ENCODE data around the gene BMP5. TPM values are rescaled to one million over a fixed set of nuclear protein-coding genes. Genes with fewer than 3 reads are reported as not detected.

The BMP5 gene
- total RNA-seq, 2 donors from 2014 or later, result 0.80 to 2.1 TPM

DNA sequence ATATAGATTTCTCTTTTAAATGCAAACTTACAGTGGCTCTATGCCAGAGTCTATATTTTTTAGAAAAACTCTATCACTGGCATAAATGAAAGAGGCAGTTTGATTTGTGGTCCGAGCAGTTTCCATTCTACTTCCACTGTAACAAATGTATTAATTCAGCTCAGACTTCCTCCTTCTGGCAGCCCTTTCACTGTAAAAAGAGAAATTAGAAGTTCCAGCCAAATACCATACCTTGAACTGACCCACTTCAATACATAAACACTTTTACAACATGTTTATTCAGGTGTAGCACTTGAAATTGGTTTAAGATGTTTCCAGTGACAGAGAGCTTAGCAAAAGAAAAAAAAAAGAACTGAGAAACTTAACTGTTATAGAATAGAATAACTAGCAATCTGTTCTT, 99.3 kb downstream of the BMP5 start:
- Histone ChIP-seq H3K4me1 (replicated peaks) (no peaks in the 10 kb centered on the region), H3K36me3 (no peaks in the 10 kb centered on the region), H3K9me3 (no peaks in the 10 kb centered on the region), H3K4me3 (no peak overlapping the region), H3K27me3 (replicated peaks; ENCODE audit: insufficient read depth) (no peaks in the 10 kb centered on the region), H3K27ac (no peak overlapping the region)
- TF ChIP-seq POLR2AphosphoS5 (IDR thresholded peaks at IDR 0.05) (peak; percentile 23), POLR2A (IDR thresholded peaks at IDR 0.05) (no peak), CTCF (IDR thresholded peaks at IDR 0.05) (no peak)
- intact Hi-C loops (cut with DNase I), result no loop called here
- WGBS, result 26% methylated on average over 1 of the region's 1 CpG
- no peak for DNase-seq (ENCODE audit: low spot score)

GRCh38 chr6:55775029-55775318, 100.4 kb downstream of the BMP5 start:
- Histone ChIP-seq H3K4me3 (no peak overlapping the region), H3K4me1 (replicated peaks) (no peaks in the 10 kb centered on the region), H3K9me3 (no peaks in the 10 kb centered on the region), H3K36me3 (no peaks in the 10 kb centered on the region), H3K27me3 (replicated peaks; ENCODE audit: insufficient read depth) (no peaks in the 10 kb centered on the region), H3K27ac (no peak overlapping the region)
- TF ChIP-seq POLR2AphosphoS5 (IDR thresholded peaks at IDR 0.05), result no peak
- no peak for TF ChIP-seq POLR2A (IDR thresholded peaks at IDR 0.05)
- TF ChIP-seq CTCF (IDR thresholded peaks at IDR 0.05), result no peak
- intact Hi-C loops (cut with DNase I), result no loop called here
- DNase-seq (ENCODE audit: low spot score), result no peak

DNA sequence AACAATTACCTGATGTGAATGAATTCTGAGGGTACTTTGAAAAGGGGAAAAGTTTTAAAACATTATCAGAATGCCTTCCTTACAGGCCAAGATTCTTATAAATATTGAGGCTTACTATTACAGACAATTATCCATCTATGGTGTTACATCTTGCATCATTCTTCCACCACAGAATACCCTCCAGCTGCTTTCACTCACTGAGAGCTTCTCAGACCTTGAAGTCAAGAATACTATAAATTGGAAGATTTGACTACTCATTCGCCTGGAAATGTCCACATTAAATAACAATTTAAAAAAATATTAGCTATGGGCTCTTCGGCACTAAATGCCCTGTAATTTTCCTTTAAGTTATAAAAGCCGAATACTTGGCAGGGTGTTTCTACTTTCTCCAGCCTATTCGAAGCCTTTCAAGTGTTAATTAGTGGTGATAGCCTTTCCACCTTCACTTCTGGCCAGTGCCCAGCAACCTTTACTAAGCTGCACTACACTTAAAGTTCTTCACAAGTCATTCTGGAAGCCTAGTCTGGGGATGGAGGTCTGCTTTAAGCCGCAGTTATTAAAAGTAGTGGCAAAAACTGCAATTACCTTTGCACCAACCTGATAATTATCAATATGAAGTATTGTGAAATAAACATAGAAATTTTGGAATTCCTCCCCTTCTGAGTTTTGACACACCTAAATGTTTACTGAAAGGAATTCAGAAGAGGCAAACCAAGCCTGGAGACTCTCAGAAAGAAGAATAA, 100.9 kb downstream of the BMP5 start:
- intact Hi-C loops (cut with DNase I), result no loop called here
- WGBS, result 53% methylated on average over 5 of the region's 5 CpGs
- Histone ChIP-seq H3K27ac (no peak overlapping the region), H3K4me1 (replicated peaks) (no peaks in the 10 kb centered on the region), H3K9me3 (no peaks in the 10 kb centered on the region), H3K4me3 (no peak overlapping the region), H3K36me3 (no peaks in the 10 kb centered on the region), H3K27me3 (replicated peaks; ENCODE audit: insufficient read depth) (no peaks in the 10 kb centered on the region)
- no peak for DNase-seq (ENCODE audit: low spot score)
- no peak for TF ChIP-seq POLR2AphosphoS5 (IDR thresholded peaks at IDR 0.05)
- no peak for TF ChIP-seq CTCF (IDR thresholded peaks at IDR 0.05)
- no peak for TF ChIP-seq POLR2A (IDR thresholded peaks at IDR 0.05)

DNA sequence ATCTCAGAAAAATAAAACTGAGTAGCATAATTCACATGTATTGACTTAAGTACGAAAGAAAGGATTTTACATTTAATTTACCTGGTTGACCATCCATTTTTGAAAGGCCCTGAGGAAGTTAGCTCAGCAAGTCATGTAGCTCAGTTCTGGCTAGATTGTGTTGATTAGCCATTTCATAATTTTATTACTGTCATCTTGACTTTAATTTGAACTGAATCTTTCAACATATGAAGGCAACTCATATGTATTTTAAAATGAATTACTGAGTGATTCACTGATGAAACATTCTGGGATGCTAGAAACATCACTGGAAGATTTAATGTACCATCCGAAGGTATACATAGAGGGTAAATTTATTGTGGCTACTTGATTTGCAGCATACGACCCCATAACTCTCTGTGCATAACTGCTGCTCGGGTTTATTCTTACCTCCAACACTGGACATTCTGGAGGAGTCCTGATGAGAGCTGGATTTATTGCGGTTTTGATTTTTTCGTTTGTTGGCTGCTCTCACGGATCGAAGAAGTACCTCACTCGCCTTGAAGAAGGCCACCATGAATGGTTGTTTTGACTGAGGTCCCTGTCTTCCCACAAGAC, 101.7 kb downstream of the BMP5 start:
- 93% methylated on average over 9 of the region's 9 CpGs for WGBS
- intact Hi-C loops (cut with DNase I), result no loop called here
- no peak for TF ChIP-seq CTCF (IDR thresholded peaks at IDR 0.05)

DNA sequence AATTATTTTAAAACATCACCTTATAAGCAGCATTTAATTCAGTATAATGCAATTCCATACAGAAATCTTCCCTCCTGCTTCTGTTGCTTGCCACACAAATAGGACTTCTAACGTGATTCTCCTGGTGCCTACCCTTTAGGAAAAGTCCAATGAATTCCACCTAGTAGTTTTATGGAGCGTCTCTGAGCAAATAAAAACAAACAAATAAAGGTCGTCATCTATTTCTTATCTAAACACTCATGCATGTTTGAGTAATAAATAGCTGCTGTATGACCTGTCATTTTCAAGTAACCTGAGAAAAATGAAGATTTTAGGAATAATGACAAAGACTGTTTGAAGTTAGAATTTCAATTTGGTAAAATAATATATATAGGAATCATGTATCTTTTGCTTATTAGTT, 102.7 kb downstream of the BMP5 start:
- no peaks in the 10 kb centered on the region for H3K36me3 ChIP-seq
- 71% methylated on average over 3 of the region's 3 CpGs for WGBS
- intact Hi-C loops (cut with DNase I), result no loop called here
- H3K4me3 ChIP-seq, result no peak overlapping the region
- H3K27me3 ChIP-seq (replicated peaks; ENCODE audit: insufficient read depth), result no peaks in the 10 kb centered on the region
- no peak for DNase-seq (ENCODE audit: low spot score)
- TF ChIP-seq CTCF (IDR thresholded peaks at IDR 0.05) (no peak), POLR2A (IDR thresholded peaks at IDR 0.05) (no peak), POLR2AphosphoS5 (IDR thresholded peaks at IDR 0.05) (no peak)
- no peaks in the 10 kb centered on the region for H3K4me1 ChIP-seq (replicated peaks)
- H3K9me3 ChIP-seq, result no peaks in the 10 kb centered on the region
- no peak overlapping the region for H3K27ac ChIP-seq

More for the DNA sequence above, 101.7 kb downstream of the BMP5 start:
- DNase-seq (ENCODE audit: low spot score), result no peak
- Histone ChIP-seq H3K9me3 (no peaks in the 10 kb centered on the region), H3K27me3 (replicated peaks; ENCODE audit: insufficient read depth) (no peaks in the 10 kb centered on the region), H3K27ac (no peak overlapping the region), H3K36me3 (no peaks in the 10 kb centered on the region), H3K4me3 (no peak overlapping the region), H3K4me1 (replicated peaks) (no peaks in the 10 kb centered on the region)
